Activated CD4-positive, alpha-beta T cell treated with anti-CD3 and anti-CD28 coated beads for 36 hours (primary cell): ENCODE measurements around the gene RARB. TPM values are rescaled to one million over a fixed set of nuclear protein-coding genes. Genes with fewer than 3 reads are reported as not detected.

ENCODE experiments used
- ATAC-seq: fragments of 200-7000 bp; cut with Tn5 transposase; one replicate; pipeline ENCODE4 v1.10.0; 2021; ENCODE audit warnings: mild to moderate bottlenecking, moderate library complexity
- CTCF ChIA-PET: fragments of 350-600 bp; sonication (Branson Sonifier 250); formaldehyde crosslinking; loops from one replicate; lab custom pipeline; 2021; ENCODE audit warnings: antibody characterized with exemption; lab: Charles Lee
- POLR2A ChIA-PET: fragments of 350-600 bp; sonication (Branson Sonifier 250); formaldehyde crosslinking; loops from one replicate; lab custom pipeline; 2021; ENCODE audit warnings: antibody characterized with exemption, inconsistent platforms; lab: Charles Lee
- DNase-seq: peaks from one replicate; pipeline ENCODE4 v3.0.0-alpha.2; 2020
- H3K27ac Mint-ChIP-seq: one replicate; pipeline ENCODE4 v1.8.0; 2021; ENCODE audit warnings: mixed read lengths
- H3K27me3 Mint-ChIP-seq: one replicate; pipeline ENCODE4 v1.8.0; 2021; ENCODE audit warnings: mixed read lengths
- H3K36me3 Mint-ChIP-seq: one replicate; pipeline ENCODE4 v1.8.0; 2021; ENCODE audit warnings: low read depth, mixed read lengths
- H3K4me1 Mint-ChIP-seq: one replicate; pipeline ENCODE4 v1.8.0; 2021; ENCODE audit warnings: mixed read lengths
- H3K4me3 Mint-ChIP-seq: one replicate; pipeline ENCODE4 v1.8.0; 2021; ENCODE audit warnings: mild to moderate bottlenecking, moderate library complexity, mixed read lengths
- H3K9me3 Mint-ChIP-seq: one replicate; pipeline ENCODE4 v1.8.0; 2021; ENCODE audit warnings: low read depth, mixed read lengths
- intact Hi-C, 2 experiments: fragments of 100-400 bp; cut with DNase I in 1 of 2; cut with micrococcal nuclease in 1 of 2; formaldehyde crosslinking; loops; one replicate each; pipeline versions ENCODE4 v1.14.2 to v1.15.1; 2022 to 2024; cut with DNase I, micrococcal nuclease
- total RNA-seq, 2 experiments: library from RNA; stranded (reverse); gene quantifications; one replicate each; pipeline ENCODE4 v1.2.3, GENCODE V29; 2021

Gene RARB
- total RNA-seq, 2 experiments from 2014 or later, result not detected

DNA sequence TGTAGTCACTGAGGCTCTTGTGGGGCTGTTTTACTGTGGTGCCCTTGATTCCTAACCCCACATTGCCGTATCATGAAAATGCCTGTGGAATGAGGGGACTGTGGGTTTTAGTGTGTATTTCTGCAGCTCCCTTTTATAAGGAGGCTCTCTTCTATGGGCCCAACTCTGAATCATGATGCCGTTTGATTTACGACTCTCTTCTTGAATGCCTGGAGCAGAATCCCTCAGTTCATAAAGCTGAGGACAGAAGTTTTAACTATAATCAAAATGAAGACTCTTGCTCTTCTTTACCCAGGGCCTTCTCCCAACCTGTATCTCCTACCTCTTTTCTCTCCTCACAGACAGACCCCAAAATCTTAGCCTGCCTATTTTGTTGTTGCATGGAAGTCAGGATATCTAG lies 109.5 kb downstream of the RARB start:
- ATAC-seq, result no peak
- H3K4me1 Mint-ChIP-seq, result no peaks in the 10 kb centered on the region
- intact Hi-C loops, result no loop called here
- no peaks in the 10 kb centered on the region for H3K36me3 Mint-ChIP-seq
- no peak overlapping the region for H3K27ac Mint-ChIP-seq
- peaks cover 2% of the 10 kb centered on the region for H3K9me3 Mint-ChIP-seq
- H3K4me3 Mint-ChIP-seq, result no peak overlapping the region
- no peak for DNase-seq
- CTCF ChIA-PET, result no interaction called here
- H3K27me3 Mint-ChIP-seq, result peaks cover 4% of the 10 kb centered on the region
- POLR2A ChIA-PET, result no interaction called here

DNA sequence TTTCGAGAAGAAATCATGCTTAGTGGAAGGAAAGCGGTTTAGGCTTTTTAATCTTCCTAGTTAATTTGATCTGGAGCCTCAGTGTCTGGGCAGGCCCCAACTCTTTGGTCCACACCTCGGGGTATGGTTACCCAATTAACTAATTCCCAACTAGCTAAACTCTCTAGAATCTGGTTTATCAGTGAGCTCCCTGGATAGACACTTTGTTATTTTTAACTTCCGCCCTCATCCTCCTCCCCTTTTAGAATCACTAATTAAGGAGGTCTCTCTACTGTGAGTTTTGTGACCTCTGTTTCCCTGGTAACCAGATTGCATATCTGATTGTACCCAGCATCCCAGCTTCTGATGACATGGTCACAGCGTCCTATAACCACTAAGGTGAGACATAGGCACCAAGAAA lies 112.2 kb downstream of the RARB start:
- DNase-seq (no peak), ATAC-seq (no peak)
- Mint-ChIP-seq H3K4me1 (no peaks in the 10 kb centered on the region), H3K27ac (no peak overlapping the region), H3K4me3 (no peak overlapping the region), H3K36me3 (no peaks in the 10 kb centered on the region), H3K27me3 (peaks cover 10% of the 10 kb centered on the region), H3K9me3 (no peaks in the 10 kb centered on the region)
- intact Hi-C loops, result no loop called here
- ChIA-PET POLR2A (no interaction called here), CTCF (interaction anchor here (0.5 kb wide), 1 partner anchor 64 kb away, joined by 3 read pairs; no protein-coding TSS in a partner anchor)

DNA sequence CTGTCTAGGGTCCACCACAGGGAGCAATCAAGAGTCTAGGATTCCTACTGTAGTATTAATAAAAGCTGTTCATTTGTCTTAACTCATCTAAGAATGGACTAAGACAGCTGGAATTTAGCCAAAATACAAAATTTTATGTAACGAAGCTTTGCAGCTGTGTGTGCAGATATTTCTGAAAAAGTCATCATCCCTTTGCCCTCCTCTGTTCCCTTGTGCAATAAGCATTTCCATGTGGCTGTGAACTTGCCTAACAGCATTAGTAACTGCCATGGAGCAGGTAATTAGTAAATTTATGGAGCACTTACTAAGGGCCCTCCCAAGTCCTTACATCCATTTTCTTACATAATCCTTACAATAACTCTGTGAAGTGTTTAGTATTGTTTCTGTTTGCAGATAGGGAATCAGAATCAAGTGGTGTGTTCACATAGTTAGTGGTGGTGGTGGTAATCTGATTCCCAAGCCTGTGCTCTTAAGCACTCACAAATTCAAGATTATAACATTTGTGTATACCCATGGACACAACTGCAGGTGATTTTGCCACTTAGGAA lies 114.5 kb downstream of the RARB start:
- Mint-ChIP-seq H3K9me3 (no peaks in the 10 kb centered on the region), H3K4me3 (no peak overlapping the region), H3K27ac (no peak overlapping the region), H3K4me1 (no peaks in the 10 kb centered on the region), H3K27me3 (peaks cover 7% of the 10 kb centered on the region), H3K36me3 (no peaks in the 10 kb centered on the region)
- DNase-seq (no peak), ATAC-seq (no peak)
- CTCF ChIA-PET, result no interaction called here
- POLR2A ChIA-PET, result no interaction called here
- intact Hi-C loops, result no loop called here

DNA sequence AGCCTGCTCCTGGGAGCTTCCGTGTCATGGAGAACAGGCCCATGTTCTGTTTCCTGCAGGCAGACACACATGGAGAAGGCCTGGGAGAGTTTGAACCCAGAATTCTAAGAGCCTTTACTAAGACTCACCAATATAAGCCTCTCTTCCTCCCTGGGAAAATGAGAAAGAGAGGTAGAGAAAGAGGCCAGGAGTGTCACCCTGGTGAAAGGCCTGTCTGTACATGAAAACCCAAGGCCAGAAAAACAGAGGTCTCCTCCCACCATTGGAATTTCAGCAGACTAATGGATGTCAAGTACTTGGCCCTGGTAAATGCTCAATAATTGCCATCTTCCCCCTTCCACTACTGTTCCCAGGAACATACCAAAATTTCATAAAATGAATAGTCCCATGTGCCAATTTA lies 119.0 kb downstream of the RARB start:
- peaks cover 7% of the 10 kb centered on the region for H3K27me3 Mint-ChIP-seq
- H3K9me3 Mint-ChIP-seq, result no peaks in the 10 kb centered on the region
- CTCF ChIA-PET, result no interaction called here
- DNase-seq, result no peak
- H3K4me3 Mint-ChIP-seq, result no peak overlapping the region
- intact Hi-C loops, result no loop called here
- H3K4me1 Mint-ChIP-seq, result no peaks in the 10 kb centered on the region
- POLR2A ChIA-PET, result no interaction called here
- ATAC-seq, result no peak
- H3K27ac Mint-ChIP-seq, result no peak overlapping the region
- no peaks in the 10 kb centered on the region for H3K36me3 Mint-ChIP-seq

DNA sequence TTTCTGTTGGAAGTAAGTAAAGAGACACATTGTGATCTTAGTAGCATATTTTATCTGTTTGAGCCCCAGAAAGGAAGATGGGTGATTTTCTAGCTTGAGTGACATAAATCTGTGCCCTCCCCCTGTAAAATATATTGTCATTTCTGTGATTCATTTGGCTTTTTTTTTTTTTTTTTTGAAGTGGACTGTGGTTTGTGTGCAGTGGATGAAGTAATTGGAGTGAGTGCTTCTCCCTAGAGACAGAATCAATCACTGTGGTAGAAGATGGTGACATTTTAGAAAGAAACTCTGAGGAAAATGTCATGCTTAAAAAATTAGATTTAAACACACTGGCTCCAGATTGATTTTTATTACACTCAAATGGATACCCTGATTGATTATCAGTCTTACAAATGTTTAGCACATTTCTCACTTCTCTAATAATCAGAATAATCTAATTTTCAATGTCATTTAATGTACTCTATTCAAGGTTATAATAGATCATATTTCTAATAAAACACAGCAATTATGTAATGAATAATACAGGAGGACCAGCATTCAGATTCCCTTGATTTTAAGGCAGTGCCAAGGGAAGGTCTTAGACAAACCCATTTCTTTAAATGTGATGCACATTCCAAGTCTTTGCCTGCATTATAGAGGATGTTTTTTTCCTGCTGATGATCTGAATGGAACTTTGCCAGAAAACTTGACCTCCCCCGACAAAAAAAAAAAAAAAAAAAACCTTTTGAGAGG lies 120.0 kb downstream of the RARB start:
- CTCF ChIA-PET, result interaction anchor here (0.6 kb wide), 1 partner anchor 118 kb away, joined by 3 read pairs; no protein-coding TSS in a partner anchor

DNA sequence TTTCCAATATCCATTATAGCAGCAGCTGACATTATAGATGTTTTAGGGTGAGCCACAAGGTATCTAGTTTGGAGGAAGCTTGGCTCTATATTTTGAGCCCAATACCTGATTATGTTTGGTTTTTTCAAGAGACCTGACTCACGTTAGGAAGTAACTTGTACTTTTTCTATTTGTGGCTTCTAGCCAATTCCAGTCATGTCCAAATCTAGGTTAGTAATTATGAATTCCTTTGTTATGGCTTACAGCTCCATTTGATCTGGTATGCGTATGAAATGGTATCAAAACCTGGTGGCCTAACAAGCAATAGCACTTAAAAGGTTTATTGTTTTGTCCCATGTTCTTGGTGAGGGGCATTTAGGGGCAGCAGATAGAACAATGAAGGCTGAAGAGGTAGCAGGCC lies 120.8 kb downstream of the RARB start:
- Mint-ChIP-seq H3K36me3 (no peaks in the 10 kb centered on the region), H3K27me3 (peaks cover 6% of the 10 kb centered on the region), H3K4me3 (no peak overlapping the region), H3K4me1 (no peaks in the 10 kb centered on the region), H3K27ac (no peak overlapping the region), H3K9me3 (no peaks in the 10 kb centered on the region)
- POLR2A ChIA-PET, result no interaction called here
- intact Hi-C loops, result no loop called here
- DNase-seq, result no peak
- no peak for ATAC-seq
- CTCF ChIA-PET, result interaction anchor here (0.6 kb wide), 1 partner anchor 117 kb away, joined by 3 read pairs; no protein-coding TSS in a partner anchor

More for the DNA sequence above, 120.0 kb downstream of the RARB start:
- no peak for DNase-seq
- H3K9me3 Mint-ChIP-seq, result no peaks in the 10 kb centered on the region
- ATAC-seq, result no peak
- no peaks in the 10 kb centered on the region for H3K4me1 Mint-ChIP-seq
- no peaks in the 10 kb centered on the region for H3K36me3 Mint-ChIP-seq
- H3K27me3 Mint-ChIP-seq, result peaks cover 5% of the 10 kb centered on the region
- no peak overlapping the region for H3K4me3 Mint-ChIP-seq
- no peak overlapping the region for H3K27ac Mint-ChIP-seq
- intact Hi-C loops, result no loop called here
- POLR2A ChIA-PET, result no interaction called here

DNA sequence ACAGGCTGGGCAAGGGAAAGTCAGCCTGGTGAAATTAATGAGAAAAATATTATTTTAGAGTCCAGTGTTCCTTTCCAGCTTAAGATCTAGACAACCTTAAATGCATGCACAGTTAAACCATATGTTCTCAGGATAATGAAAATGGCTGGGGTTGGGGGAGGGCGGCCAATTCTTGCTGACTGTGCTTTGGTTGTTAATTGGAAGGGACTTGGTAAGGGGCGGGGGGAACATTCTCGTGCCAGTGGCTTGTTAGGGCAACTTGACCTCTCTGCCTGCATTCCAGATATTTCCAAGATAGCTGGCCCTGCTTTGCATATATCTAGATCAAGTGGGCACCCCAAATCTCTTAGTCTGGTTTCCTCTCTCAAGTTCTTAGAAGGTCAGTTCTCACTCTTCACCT lies 124.2 kb downstream of the RARB start:
- H3K9me3 Mint-ChIP-seq, result no peaks in the 10 kb centered on the region
- intact Hi-C loops, result no loop called here

DNA sequence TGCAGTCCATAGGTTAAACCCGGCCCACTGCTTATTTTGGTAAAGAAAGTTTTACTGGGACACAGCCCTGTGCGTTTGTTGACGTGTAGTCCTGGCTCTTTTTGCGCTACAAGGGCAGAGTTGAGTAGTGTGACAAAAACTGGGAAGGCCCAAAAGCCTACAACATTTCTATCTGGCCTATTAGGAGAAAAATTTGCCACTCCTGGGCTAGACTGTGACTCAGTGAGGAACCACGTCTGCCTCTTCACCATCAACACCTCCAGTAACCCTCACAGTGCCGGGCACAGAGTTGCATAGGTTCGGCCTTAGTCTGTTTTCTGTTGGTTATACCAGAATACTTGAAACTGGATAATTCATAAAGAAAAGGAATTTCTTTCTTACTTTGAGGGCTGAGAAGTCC lies 126.3 kb downstream of the RARB start:
- Mint-ChIP-seq H3K36me3 (no peaks in the 10 kb centered on the region), H3K9me3 (no peaks in the 10 kb centered on the region), H3K27ac (no peak overlapping the region), H3K27me3 (peaks cover 3% of the 10 kb centered on the region), H3K4me1 (no peaks in the 10 kb centered on the region), H3K4me3 (no peak overlapping the region)
- ATAC-seq (no peak), DNase-seq (no peak)
- ChIA-PET POLR2A (no interaction called here), CTCF (no interaction called here)
- intact Hi-C loops, result no loop called here

More for the DNA sequence above, 124.2 kb downstream of the RARB start:
- Mint-ChIP-seq H3K4me1 (no peaks in the 10 kb centered on the region), H3K27me3 (peaks cover 3% of the 10 kb centered on the region), H3K27ac (no peak overlapping the region), H3K4me3 (no peak overlapping the region), H3K36me3 (no peaks in the 10 kb centered on the region)
- DNase-seq (no peak), ATAC-seq (no peak)
- ChIA-PET POLR2A (no interaction called here), CTCF (no interaction called here)

DNA sequence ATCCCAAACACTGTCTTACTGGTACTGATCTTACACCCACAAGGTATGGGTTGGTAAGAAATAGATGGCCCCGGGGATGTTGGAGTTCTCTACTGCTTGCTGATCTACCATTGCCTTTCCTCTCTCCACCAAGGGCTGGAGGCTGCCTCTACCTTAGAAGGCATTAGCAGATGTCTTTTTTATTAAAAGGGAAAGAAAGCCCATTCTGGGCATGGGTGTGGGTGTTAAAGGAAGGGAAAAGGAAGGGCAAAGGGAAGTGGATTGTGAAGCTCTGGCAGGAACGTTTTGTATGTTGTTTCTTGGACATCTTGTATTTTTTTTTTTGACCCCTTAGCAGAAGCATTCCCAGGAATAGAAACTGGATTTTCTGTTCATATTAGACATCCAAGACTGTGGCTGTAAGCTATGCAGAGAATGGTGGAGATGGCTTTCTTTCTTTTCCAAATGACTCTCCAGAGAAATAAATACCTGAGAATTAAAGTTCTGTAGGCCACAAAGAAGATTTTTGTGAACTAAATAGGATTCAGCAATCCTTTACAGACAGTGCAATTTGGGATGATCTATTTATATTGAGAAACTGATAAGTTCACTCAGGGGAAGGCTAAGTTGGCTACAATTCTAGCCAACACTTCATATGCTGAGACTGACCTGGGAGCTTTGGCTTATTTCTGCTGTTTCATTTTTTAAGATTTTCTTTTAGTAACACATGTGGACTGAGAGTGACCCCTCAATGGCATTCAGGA lies 127.8 kb downstream of the RARB start:
- Mint-ChIP-seq H3K4me1 (no peaks in the 10 kb centered on the region), H3K27me3 (peaks cover 3% of the 10 kb centered on the region)

DNA sequence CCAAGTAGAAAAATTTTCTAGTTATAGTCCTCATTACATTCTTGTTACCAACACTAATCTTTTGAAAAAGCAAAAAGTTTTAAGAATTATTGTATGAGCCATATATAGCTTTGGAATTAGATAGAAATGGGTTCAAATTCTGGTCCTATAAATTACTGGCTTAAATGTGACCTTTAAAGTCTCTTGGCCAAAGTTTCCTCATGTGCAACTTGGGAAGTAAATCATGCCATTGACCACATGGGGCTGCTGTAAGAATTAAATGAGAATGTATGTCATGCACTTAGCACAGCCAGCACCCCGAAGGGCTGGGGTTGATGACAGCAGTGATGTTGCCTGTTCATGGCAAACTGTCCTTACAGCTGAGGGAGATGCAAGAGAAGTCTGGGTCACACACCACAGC lies 128.4 kb downstream of the RARB start:
- DNase-seq, result no peak
- ChIA-PET POLR2A (no interaction called here), CTCF (interaction anchor here (1.1 to 1.2 kb wide), 2 partner anchors 16 to 24 kb away, joined by 3 to 4 read pairs; no protein-coding TSS in a partner anchor)
- Mint-ChIP-seq H3K27ac (no peak overlapping the region), H3K9me3 (no peaks in the 10 kb centered on the region), H3K27me3 (peaks cover 3% of the 10 kb centered on the region), H3K36me3 (no peaks in the 10 kb centered on the region), H3K4me3 (no peak overlapping the region), H3K4me1 (no peaks in the 10 kb centered on the region)
- intact Hi-C loops, result no loop called here
- no peak for ATAC-seq

More for the DNA sequence above, 127.8 kb downstream of the RARB start:
- H3K36me3 Mint-ChIP-seq, result no peaks in the 10 kb centered on the region
- intact Hi-C loops, result no loop called here
- CTCF ChIA-PET, result interaction anchor here (1.0 to 1.2 kb wide), 2 partner anchors 23 kb away, joined by 3 to 4 read pairs; no protein-coding TSS in a partner anchor
- no peaks in the 10 kb centered on the region for H3K9me3 Mint-ChIP-seq
- H3K4me3 Mint-ChIP-seq, result no peak overlapping the region
- POLR2A ChIA-PET, result no interaction called here
- H3K27ac Mint-ChIP-seq, result no peak overlapping the region
- ATAC-seq (no peak), DNase-seq (no peak)

DNA sequence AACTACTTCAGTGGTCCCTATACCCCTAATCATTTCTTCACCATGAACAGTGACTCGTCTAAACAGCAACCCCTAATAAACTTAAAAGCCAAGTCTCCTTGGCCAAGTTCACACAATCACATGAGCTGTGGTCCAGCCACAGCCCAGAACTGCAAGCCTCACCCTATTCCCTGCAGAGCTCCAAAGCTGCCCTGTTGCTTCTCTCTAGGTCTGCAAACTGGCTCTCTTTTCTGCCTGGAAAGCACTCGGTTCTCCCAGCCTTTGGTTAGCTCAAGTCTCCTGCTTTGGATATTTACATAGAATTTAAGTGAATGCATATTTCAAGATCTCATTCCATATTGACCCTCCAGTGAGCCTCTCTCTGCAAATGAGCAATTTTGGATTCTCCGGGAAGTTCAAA lies 129.6 kb downstream of the RARB start:
- no peaks in the 10 kb centered on the region for H3K4me1 Mint-ChIP-seq
- POLR2A ChIA-PET, result no interaction called here
- no peak overlapping the region for H3K4me3 Mint-ChIP-seq
- DNase-seq (no peak), ATAC-seq (no peak)
- H3K27me3 Mint-ChIP-seq, result peaks cover 6% of the 10 kb centered on the region
- H3K9me3 Mint-ChIP-seq, result no peaks in the 10 kb centered on the region
- CTCF ChIA-PET, result interaction anchor here (0.8 to 1.1 kb wide), 2 partner anchors 9 to 15 kb away, joined by 3 read pairs; no protein-coding TSS in a partner anchor
- intact Hi-C loops, result no loop called here
- no peak overlapping the region for H3K27ac Mint-ChIP-seq
- no peaks in the 10 kb centered on the region for H3K36me3 Mint-ChIP-seq
